ENCODE data around the gene XPOT.

DNA sequence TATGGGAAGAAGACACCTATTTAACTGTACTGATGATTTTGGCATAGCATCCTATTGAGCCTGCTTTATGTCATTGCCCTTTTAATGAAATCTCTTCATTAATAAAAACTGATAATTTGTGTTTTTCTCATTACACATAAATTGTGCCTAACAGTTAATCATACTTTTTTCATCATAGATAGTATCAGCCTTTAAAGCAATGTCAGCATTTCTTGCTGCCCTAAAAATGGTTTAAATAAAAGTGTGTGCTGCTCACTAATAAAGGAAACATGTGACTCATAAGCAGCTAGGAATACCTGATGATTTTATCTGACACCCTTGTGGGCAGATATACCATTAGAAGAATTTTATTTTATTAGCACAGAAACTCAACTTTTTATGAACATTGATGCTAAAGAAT lies 74.5 kb downstream of the XPOT start:
- TF ChIP-seq CTCF (IDR thresholded peaks at IDR 0.05) (no peak), POLR2AphosphoS5 (IDR thresholded peaks at IDR 0.05; ENCODE audit: low read depth, low read length) (no peak), SIN3A (IDR thresholded peaks at IDR 0.05; ENCODE audit: borderline replicate concordance, insufficient read depth, low read depth, low read length) (no peak)
- TF ChIP-seq, protein P1, sequence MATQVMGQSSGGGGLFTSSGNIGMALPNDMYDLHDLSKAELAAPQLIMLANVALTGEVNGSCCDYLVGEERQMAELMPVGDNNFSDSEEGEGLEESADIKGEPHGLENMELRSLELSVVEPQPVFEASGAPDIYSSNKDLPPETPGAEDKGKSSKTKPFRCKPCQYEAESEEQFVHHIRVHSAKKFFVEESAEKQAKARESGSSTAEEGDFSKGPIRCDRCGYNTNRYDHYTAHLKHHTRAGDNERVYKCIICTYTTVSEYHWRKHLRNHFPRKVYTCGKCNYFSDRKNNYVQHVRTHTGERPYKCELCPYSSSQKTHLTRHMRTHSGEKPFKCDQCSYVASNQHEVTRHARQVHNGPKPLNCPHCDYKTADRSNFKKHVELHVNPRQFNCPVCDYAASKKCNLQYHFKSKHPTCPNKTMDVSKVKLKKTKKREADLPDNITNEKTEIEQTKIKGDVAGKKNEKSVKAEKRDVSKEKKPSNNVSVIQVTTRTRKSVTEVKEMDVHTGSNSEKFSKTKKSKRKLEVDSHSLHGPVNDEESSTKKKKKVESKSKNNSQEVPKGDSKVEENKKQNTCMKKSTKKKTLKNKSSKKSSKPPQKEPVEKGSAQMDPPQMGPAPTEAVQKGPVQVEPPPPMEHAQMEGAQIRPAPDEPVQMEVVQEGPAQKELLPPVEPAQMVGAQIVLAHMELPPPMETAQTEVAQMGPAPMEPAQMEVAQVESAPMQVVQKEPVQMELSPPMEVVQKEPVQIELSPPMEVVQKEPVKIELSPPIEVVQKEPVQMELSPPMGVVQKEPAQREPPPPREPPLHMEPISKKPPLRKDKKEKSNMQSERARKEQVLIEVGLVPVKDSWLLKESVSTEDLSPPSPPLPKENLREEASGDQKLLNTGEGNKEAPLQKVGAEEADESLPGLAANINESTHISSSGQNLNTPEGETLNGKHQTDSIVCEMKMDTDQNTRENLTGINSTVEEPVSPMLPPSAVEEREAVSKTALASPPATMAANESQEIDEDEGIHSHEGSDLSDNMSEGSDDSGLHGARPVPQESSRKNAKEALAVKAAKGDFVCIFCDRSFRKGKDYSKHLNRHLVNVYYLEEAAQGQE (IDR thresholded peaks at IDR 0.05; ENCODE audit: insufficient read depth in 1 of 2, low read depth in 2 of 2, low read length in 1 of 2): no peak
